Peyer's patch (tissue), 4 donors: ENCODE results near the gene ASTL.

ENCODE experiments used
- CTCF ChIP-seq, 6 experiments: fragments of 450-650 bp in 4 of 6; fragments of 200-600 bp in 2 of 6; sonication (generic) in 1 of 6; IDR thresholded peaks; one replicate each; pipeline ENCODE4 v1.5.1; 2017 to 2019; ENCODE audit warnings: antibody characterized with exemption in 6 of 6, mild to moderate bottlenecking in 3 of 6, moderate library complexity in 1 of 6
- POLR2A ChIP-seq, 2 donors: fragments of 450-650 bp; IDR thresholded peaks; one replicate each; pipeline ENCODE4 v1.5.1; 2017; ENCODE audit warnings: antibody characterized with exemption in 2 of 2, mild to moderate bottlenecking in 2 of 2, moderate library complexity in 2 of 2

- TF ChIP-seq CTCF (IDR thresholded peaks at IDR 0.05) (no peak), POLR2A (IDR thresholded peaks at IDR 0.05) (no peak)
Measured at GRCh38 chr2:96089356-96090195, 48.7 kb downstream of the ASTL start.
